CD1c-positive myeloid dendritic cell (primary cell): ENCODE data around the gene LONP2.
"Not testable (repeated sequence)": the region's sequence is repeated elsewhere in the genome, so short reads cannot be mapped to it uniquely, and the experiment has no call there.

Experiments used
- DNase-seq: peaks from one replicate; pipeline ENCODE4 v3.0.0-alpha.2; 2016; ENCODE audit errors: extremely low spot score

LONP2 gene

GRCh38 chr16:48393485-48394354 is 149.6 kb downstream of the LONP2 start:
- no peak for DNase-seq

DNA sequence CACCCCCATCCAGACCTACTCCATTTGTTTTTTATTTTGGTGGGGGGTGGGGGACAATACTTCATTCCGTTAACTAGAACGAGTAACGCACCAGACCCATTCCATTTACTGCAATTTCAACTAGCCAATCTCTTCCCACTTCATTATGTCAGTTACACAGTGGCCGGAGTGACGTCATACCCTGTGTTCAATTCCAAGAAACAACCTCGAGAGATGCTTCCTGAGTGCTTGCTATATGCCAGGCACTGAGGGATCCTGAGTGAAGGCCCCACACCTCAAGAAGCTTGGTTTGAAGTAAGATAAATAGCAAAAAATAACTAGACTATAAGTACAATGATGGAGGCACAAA is 150.2 kb downstream of the LONP2 start:
- DNase-seq, result no peak

DNA sequence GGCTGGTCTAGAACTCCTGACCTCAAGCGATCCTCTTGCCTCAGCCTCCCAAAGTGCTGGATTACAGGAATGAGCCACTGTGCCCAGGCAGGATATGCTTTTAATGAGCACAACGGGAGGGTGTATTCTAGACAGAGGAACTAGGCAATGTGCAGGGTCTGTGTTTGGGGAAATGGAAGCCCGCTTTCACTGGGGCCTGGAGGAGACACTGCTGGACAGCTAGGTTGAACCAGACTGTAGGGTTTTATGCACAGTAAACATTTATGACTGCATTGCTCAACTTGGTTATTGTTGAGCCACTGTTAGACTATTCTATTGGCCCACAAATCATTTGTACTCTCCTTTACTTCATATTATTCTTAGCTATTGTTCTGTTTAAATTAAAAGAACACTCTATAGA is 151.3 kb downstream of the LONP2 start:
- DNase-seq, result peak; percentile 24

- not testable (repeated sequence) for DNase-seq
Observed at GRCh38 chr16:48402547-48402946, 158.4 kb downstream of the LONP2 start.

DNA sequence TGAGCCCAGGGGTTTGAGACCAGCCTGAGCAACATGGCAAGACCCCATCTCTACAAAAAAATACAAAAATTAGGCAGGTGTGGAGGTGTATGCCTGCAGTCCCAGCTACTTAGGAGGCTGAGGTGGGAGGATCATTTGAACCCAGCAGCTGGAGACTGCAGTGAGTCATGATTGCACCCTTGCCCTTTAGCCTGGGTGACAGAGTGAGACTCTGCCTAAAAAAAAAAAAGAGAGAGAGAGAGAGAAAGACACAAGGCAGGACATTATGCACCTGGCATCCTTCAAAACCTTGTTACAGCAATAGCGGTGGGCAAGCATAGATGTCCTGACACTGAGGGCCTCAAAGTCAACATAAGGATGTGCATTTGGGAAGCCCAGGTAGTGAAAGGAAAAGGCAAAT is 161.1 kb downstream of the LONP2 start:
- no peak for DNase-seq

GRCh38 chr16:48405907-48406306 is 161.8 kb downstream of the LONP2 start:
- no peak for DNase-seq
